GM19023 (cell line): ENCODE data around the gene PLCB4.
"Not testable (repeated sequence)": the region's sequence is repeated elsewhere in the genome, so short reads cannot be mapped to it uniquely, and the experiment has no call there.

Experiments used
- ATAC-seq: cut with Tn5 transposase; IDR thresholded peaks from one replicate; pipeline ENCODE4 v1.9.1; 2021; ENCODE audit warnings: mild to moderate bottlenecking, moderate library complexity; ENCODE audit not compliant: unreplicated experiment

Gene PLCB4

GRCh38 chr20:9068841-9069663, at the start of gene PLCB4:
Gene PLCB4 (plus strand): TSS chr20:9069087. CDS start chr20:9307815, 238,728 bp downstream.
- ATAC-seq, result no peak

- no peak for ATAC-seq
Observed at GRCh38 chr20:9019833-9020232, 49.1 kb upstream of the PLCB4 start.

DNA sequence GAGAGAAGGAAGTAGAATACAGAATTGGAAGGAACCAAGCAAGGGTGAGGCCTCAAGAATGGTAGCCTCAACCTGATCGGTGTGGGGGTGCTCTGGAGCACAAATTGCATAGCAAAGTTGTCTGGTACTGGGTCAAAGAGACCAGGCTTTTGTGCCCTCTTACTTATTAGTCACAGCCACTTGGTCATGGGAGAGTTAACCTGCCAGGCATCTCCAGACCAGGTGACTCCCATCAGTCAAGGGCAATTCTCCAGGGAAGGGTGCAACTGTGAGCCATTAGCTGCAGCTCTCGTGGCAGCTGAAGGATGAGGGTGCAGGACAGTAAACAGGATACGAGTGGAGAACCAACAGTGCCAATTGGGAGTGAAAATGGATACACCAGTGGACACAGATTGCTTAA, 47.7 kb upstream of the PLCB4 start:
- no peak for ATAC-seq

DNA sequence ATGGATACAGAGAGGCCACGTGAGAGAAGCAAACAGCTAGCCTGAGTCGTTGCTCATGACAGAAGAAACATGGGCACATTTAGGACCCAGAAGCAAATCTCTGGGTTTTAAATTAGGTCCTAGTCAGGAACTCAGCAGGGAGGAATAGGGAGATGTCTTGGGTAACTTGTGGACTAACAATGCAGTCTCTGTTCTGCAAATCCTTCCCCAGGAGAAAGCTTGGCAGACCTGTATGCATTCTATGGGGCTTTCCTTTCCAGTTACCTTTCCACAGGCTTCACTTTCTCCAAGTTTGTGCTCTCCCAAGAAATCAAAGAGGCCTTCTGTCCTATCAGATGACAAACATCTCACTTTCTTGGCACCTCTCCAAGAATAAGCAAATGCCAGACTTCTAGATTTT, 47.2 kb upstream of the PLCB4 start:
- no peak for ATAC-seq

- no peak for ATAC-seq
Observed at GRCh38 chr20:9022376-9022775, 46.5 kb upstream of the PLCB4 start.

DNA sequence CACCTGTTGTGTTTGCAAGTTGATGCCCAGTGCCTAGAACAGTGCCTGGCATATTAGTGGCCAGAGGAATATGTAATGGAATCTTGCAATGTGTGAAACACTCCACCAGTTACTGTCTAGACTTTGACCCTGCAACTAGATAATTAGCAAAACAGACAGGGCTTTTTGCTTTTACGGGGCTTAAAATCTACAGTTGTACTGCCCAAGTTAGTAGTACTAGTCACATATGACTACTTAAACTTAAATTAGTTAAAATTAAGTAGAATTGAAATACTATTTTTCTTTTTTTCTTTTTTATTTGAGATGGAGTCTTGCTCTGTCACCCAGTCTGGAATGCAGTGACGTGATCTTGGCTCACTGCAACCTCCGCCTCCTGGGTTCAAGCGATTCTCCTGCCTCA, 44.3 kb upstream of the PLCB4 start:
- ATAC-seq, result no peak

DNA sequence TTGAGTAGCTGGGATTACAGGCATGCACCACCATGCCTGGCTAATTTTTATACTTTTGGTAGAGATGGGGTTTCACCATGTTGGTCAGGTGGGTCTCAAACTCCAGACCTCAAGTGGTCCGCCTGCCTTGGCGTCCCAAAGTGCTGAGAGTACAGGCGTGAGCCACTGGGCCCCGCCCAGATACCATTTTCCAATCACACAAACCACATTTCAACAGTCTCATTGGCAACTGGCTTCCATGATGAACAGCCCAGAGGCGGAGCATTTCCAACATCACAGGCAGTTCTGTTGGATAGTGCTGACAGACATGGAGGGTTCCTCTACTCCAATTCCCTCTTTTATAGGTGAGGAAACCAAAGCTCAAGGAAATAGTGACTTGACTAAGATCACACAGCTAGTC, 43.9 kb upstream of the PLCB4 start:
- ATAC-seq, result no peak

GRCh38 chr20:9025643-9026042, 43.2 kb upstream of the PLCB4 start:
- ATAC-seq, result no peak

DNA sequence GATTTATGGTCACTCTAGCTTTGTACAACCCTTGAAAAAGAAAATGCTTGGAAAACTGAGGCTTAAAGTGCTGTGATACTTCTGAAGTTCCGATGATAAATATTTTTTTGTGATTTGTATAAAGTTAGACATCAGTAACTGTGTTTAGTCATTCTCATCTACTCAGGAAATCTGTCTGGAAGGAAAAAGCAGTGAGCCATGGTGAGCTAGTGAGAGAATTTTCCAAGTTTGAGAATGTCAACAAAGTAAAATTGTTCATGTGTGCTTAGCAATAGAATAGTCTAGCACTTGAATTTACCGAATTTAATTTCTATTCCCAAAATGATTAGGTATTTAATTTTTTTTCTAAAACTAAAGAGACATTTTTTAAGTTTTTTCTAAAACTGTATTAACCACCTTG, 41.3 kb upstream of the PLCB4 start:
- no peak for ATAC-seq

DNA sequence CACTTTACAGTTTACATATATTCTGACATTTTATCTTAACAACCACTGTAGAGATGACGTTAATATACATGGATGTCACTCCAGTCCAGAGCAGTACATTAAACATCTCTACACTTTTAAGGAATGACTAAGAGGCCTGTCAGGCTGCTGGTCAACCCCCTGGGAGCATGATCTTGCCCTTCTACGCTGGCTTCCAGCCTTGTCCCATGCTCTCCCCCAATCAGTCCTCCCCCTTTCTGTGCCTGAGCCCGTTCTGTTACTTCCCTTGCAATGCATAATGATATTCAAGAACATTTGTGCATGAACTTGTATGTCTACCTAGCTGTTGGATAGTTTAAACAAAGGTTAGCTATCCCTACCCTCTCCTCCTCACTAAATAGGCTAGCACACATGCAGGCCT, 40.5 kb upstream of the PLCB4 start:
- no peak for ATAC-seq

DNA sequence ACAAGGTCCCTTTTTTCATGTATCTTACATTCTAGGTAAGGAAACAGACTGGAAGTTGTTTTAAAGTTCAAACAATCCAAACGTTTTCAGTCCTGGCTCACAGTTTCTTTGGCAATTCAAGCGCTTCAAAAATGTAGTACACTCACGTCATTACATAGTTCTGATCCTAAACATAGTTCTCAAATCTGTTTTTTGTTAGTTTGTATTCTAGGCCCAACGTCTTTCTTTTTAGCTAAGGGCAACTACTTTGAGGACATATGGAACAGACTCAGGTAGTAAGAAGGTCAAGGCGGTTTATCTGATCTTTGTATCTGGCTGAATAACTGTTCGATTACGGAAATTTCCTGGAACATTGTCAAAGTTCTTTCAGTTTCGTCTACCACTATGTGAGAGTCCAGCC, 36.9 kb upstream of the PLCB4 start:
- ATAC-seq, result no peak

DNA sequence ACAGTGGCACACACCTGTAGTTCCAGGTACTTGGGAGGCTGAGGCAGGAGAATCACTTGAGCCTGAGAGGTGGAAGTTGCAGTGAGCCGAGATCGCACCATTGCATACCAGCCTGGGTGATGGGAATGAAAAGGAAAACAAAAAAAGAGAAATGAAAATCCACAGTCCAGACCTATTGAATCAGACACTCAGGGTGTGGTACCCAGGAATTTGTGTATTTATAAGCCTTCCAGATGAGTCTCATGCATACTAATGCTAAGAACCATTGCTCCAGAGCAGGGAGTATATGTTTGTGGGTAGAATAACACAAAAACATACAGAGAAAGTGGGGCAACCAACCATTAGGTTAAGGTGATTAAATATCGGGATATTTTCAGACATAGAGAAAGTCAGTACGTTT, 36.1 kb upstream of the PLCB4 start:
- ATAC-seq, result no peak

- ATAC-seq, result no peak
Observed at GRCh38 chr20:9035126-9035525, 33.8 kb upstream of the PLCB4 start.

DNA sequence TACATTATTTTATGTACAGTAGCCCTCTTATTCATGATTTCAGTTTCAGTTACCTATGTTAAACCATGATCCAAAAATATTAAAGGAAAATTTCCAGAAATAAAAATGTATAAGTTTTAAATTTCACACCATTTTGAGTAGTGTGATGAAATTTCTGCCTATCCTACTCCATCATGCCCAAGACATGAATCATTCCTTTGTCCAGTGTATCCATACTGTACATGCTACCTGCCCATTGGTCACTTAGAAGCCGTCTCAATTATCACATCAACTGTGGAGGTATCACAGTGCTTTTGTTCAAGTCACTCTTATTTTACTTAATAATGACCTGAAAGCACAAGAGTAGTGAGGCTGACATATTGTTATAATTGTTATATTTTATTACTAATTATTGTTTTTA, 32.3 kb upstream of the PLCB4 start:
- ATAC-seq, result no peak

DNA sequence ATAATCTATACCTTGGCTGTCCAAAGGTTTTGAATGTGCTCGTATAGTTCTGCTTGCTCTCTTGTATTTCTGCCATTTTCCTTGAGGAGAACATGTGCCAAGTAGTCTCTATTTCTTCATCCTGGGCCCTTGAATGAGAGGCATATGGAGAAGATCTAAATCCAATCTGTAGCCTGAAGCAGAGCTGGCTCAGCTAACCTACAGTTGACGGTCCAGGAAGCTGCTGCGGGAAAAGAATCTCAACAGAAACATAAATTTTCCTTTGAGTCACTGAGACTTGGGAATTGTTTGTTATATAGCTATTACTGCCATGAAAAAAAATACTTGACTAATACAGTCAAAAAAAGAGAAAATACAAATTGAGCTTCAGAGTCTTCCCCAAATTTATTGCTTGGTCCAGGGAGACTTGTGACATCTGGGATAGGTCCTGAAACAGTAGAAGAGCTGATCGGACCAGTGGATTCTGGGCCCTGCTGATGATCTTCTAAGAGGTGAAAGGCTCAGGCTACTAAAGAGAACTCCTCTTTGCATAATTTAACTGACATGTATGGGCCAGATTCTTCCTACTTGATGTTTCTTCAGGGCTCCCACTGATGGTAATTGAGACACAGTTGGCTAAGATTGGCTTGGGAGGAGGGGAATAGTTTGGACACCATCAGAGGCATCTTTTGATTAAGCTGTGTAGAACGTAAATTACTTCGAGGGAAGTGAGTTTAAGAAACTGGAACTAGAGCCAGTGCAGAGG, 29.9 kb upstream of the PLCB4 start:
- ATAC-seq, result no peak

- no peak for ATAC-seq
Observed at GRCh38 chr20:9040863-9041524, 27.9 kb upstream of the PLCB4 start.

- no peak for ATAC-seq
Observed at GRCh38 chr20:9043364-9043763, 25.5 kb upstream of the PLCB4 start.

GRCh38 chr20:9047928-9048327, 21.0 kb upstream of the PLCB4 start:
- not testable (repeated sequence) for ATAC-seq

DNA sequence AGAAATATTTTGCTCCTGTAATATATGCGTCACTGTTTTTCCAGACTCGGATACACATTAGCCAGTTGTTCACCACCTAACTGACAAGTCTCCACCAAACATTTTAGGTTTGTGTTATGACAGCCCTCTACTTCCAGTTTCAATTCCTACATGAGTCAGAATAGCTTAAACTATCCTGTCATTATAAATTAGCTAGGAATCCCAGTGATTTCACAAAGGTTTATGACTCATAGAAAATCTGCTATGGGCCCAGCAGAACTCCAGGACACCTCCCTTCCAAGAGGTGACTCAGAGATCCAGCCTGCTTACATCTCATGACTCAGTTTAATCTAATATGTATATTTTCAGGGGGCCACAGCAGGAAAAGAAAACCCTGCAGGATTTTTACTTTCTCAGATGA, 17.4 kb upstream of the PLCB4 start:
- no peak for ATAC-seq

DNA sequence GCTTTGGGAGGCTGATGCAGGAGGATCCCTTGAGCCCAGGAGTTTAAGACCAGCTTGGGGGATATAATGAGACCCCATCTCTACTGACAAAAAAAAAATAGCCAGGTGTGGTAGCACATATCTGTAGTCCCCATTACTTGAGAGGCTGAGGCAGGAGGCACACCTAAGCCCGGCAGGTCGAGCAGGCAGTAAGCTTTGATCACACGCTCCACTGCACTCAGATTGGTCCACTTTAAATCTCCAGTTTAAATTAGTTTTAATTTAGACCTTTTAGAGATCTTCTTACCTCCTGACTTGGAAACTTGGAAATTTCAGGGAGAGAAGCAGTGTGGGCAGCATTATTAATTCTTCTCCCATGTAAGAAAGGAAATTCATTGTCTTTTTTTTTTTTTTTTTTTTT, 16.8 kb upstream of the PLCB4 start:
- ATAC-seq, result no peak

DNA sequence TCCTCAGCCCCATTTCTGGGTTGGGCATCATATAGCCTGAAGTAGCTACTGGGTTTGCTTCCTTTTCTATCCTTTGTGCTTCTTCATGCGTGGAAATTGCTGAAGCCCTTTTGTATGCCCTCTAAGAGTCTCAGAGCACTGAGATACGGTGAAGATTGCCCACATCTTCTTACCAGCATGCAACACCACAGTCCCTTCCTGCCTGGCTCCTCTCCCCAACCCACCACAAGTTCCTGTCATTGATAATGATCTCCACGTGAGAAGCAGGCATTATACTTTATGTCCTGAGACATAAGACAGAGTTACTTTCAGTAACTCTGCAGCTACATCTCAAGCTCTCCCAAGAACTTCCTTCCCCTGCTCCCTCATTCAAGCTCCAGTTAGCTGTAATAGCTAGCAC, 15.8 kb upstream of the PLCB4 start:
- no peak for ATAC-seq

DNA sequence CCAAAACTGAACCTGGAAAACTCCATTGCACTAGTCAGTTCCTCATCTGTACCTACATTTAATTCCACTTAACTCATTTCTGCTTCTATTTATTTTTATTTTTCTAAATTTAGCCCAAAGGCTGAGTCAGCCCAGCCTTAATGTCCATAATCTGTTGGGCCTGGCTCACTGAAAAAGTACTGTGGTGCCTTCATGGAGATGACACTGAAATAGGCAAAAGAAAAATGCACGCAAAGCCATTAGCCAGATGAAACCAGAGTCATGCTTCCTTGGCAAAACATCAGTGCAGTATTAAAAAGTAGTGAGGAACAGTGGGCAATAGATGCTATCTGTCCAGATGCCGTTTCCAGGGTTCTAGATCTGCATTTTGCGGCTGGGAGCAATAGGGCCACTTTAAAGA, 14.7 kb upstream of the PLCB4 start:
- ATAC-seq, result no peak
